ENCODE results near the gene SLC43A2.

The SLC43A2 gene

GRCh38 chr17:1554751-1555540, 73.7 kb downstream of the SLC43A2 start:
- peaks cover 23 to 87% of the 10 kb centered on the region in 2 experiments; a peak in 2 of 3 replicates for H3K36me3 ChIP-seq (ENCODE audit: control insufficient read depth in 2 of 2, insufficient read depth in 1 of 2, low read length in 2 of 2)
- H3K4me1 ChIP-seq (ENCODE audit: control insufficient read depth, insufficient read depth, low read length), result no peaks in the 10 kb centered on the region; the same call in 1 of the 2 replicates
- ChIA-PET CTCF (interaction anchor here (0.5 to 1.8 kb wide), 5 partner anchors 22 to 317 kb away, joined by 3 to 5 read pairs (median 4); no protein-coding TSS in a partner anchor), POLR2A (no interaction called here)
- no peak overlapping the region for H3K4me3 ChIP-seq (ENCODE audit: low read depth, low read length)
- TF ChIP-seq TCF7L2 (IDR thresholded peaks at IDR 0.05; ENCODE audit: borderline replicate concordance, low read depth, low read length) (no peak), ZNF223 (tag by site-specific recombination; IDR thresholded peaks at IDR 0.05) (no peak), ZNF394 (tag by site-specific recombination; IDR thresholded peaks at IDR 0.05; ENCODE audit: borderline replicate concordance) (no peak), ZFP3 (tag by site-specific recombination; IDR thresholded peaks at IDR 0.05; ENCODE audit: low read depth) (no peak), ZNF239 (tag by site-specific recombination; IDR thresholded peaks at IDR 0.05) (no peak), HOXC10 (CRISPR knock-in tag; IDR thresholded peaks at IDR 0.05) (no peak), PRDM4 (tag by site-specific recombination; IDR thresholded peaks at IDR 0.05) (no peak), ZBTB8A (tag by site-specific recombination; IDR thresholded peaks at IDR 0.05) (no peak)
- H3K27ac ChIP-seq (ENCODE audit: extremely low read depth, low read depth, low read length), result no peak overlapping the region
- H3K9me3 ChIP-seq (ENCODE audit: control insufficient read depth, insufficient read depth, low read depth, low read length), result no peaks in the 10 kb centered on the region

- CTCF ChIA-PET, result interaction anchor here (0.5 to 2.6 kb wide), 6 partner anchors 20 to 286 kb away, joined by 3 to 7 read pairs (median 4); no protein-coding TSS in a partner anchor
Observed at GRCh38 chr17:1553354-1554266, 75.0 kb downstream of the SLC43A2 start.

GRCh38 chr17:1552932-1553331, 75.7 kb downstream of the SLC43A2 start:
- H3K9me3 ChIP-seq (ENCODE audit: control insufficient read depth, insufficient read depth, low read depth, low read length), result no peaks in the 10 kb centered on the region
- POLR2A ChIA-PET, result no interaction called here
- no peak overlapping the region for H3K27ac ChIP-seq (ENCODE audit: extremely low read depth, low read depth, low read length)
- no peaks in the 10 kb centered on the region; the same call in 1 of the 2 replicates for H3K4me1 ChIP-seq (ENCODE audit: control insufficient read depth, insufficient read depth, low read length)
- H3K36me3 ChIP-seq (ENCODE audit: control insufficient read depth in 2 of 2, insufficient read depth in 1 of 2, low read length in 2 of 2), result peaks cover 34 to 94% of the 10 kb centered on the region in 2 experiments; a peak in 2 of 3 replicates
- H3K4me3 ChIP-seq (ENCODE audit: low read depth, low read length), result no peak overlapping the region
- CTCF ChIA-PET, result interaction anchor here (0.5 to 2.6 kb wide), 2 partner anchors 21 to 188 kb away, joined by 3 to 7 read pairs; no protein-coding TSS in a partner anchor
- no peak for TF ChIP-seq ZNF600 (tag by site-specific recombination; IDR thresholded peaks at IDR 0.05)
- no peak for TF ChIP-seq REST (tag by site-specific recombination; IDR thresholded peaks at IDR 0.05)
- no peak for TF ChIP-seq ZNF19 (tag by site-specific recombination; IDR thresholded peaks at IDR 0.05; ENCODE audit: low read depth)
- no peak for TF ChIP-seq MEIS1 (CRISPR knock-in tag; IDR thresholded peaks at IDR 0.05; ENCODE audit: borderline replicate concordance)
- TF ChIP-seq ZNF274 (IDR thresholded peaks at IDR 0.05; ENCODE audit: low read length), result no peak
- no peak for TF ChIP-seq ZNF274 (tag by site-specific recombination; IDR thresholded peaks at IDR 0.05; ENCODE audit: borderline replicate concordance)
- no peak for TF ChIP-seq ZNF426 (tag by site-specific recombination; IDR thresholded peaks at IDR 0.05)
- TF ChIP-seq ZNF366 (tag by site-specific recombination; conservative IDR thresholded peaks at IDR 0.05), result no peak
- TF ChIP-seq ZNF18 (tag by site-specific recombination; IDR thresholded peaks at IDR 0.05), result no peak
- TF ChIP-seq PRDM6 (tag by site-specific recombination; IDR thresholded peaks at IDR 0.05), result no peak

More at GRCh38 chr17:1553354-1554266, 75.0 kb downstream of the SLC43A2 start:
- TF ChIP-seq ZNF121 (tag by site-specific recombination; IDR thresholded peaks at IDR 0.05) (peak; percentile 70; the same call in 1 of the 2 replicates), ZIC2 (tag by site-specific recombination; IDR thresholded peaks at IDR 0.05) (no peak)
- Histone ChIP-seq H3K4me1 (ENCODE audit: control insufficient read depth, insufficient read depth, low read length) (no peaks in the 10 kb centered on the region; the same call in 1 of the 2 replicates), H3K36me3 (ENCODE audit: control insufficient read depth in 2 of 2, insufficient read depth in 1 of 2, low read length in 2 of 2) (peaks cover 34 to 92% of the 10 kb centered on the region in 2 experiments; a peak in 2 of 3 replicates), H3K4me3 (ENCODE audit: low read depth, low read length) (no peak overlapping the region), H3K9me3 (ENCODE audit: control insufficient read depth, insufficient read depth, low read depth, low read length) (no peaks in the 10 kb centered on the region), H3K27ac (ENCODE audit: extremely low read depth, low read depth, low read length) (no peak overlapping the region)
- POLR2A ChIA-PET, result no interaction called here
